Femur (tissue), 1 donor: Measurements from ENCODE around the gene USP10.

Source experiments
- DNase-seq: peaks from one replicate; pipeline ENCODE4 v3.0.0-alpha.2; 2017

The USP10 gene

DNA sequence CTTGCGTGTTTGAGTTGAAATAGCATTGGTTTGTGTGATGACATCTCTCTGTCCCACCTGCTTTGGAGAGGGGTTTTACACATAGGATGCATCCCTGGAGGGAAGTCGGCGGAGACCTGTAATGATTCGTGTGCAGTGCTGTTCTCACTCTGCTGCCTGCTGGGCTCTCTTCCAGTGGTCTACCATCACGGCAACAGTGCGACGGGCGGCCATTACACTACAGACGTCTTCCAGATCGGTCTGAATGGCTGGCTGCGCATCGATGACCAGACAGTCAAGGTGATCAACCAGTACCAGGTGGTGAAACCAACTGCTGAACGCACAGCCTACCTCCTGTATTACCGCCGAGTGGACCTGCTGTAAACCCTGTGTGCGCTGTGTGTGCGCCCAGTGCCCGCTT, 78.9 kb downstream of the USP10 start:
- DNase-seq = no peak

DNA sequence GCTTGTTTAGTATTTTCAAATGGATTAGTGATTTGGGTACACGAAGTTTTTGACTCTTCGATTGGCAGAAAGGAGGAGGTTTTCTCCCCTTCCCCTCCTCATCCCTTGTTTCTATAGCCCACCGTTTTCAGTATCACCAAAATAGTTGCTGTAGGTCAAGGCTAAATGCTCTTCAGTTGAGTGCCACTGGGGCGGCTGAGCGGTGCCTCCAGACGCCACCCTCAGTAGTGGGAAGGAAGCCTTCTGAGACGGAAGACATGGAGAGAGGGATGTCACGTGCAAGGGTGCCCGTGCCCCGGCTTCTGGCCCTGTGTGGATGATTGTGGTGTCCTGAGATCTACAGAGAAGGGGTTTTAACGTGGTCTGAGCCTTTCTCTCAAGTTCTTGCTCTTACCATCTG, 80.3 kb downstream of the USP10 start:
- DNase-seq = no peak

DNA sequence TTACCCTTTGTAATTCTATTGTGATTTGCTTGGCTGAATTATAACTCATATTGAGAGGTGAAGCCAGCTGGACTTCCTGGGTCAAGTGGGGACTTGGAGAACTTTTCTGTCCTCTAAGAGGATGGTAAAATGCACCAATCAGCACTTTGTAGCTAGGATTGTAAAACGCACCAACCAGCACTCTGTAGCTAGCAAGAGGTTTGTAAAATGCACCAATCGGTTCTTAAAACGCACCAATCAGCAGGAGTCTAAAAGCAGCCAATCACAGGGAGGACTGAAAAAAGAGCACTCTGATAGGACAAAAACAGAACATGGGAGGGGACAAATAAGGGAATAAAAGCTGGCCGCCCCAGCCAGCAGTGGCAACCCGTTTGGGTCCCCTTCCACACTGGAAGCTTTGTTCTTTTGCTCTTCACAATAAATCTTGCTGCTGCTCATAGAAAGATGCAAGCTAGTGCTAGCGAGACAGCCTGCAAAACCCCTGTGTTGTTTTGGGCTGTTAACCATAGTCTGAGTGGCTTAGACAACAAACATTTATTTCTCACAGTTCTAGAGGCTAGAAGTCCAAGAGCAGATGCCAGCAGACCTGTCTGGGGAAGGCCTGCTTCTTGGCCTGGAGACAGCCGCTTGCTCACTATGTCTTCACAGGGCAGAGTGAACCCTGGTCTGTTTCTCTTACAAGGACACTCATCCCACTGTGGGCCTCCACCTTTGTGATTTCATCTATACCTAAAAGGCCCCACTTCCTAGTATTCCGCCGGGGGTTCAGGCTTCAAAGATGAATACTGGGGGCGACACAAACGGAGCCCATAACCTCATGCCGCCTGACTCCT, 81.0 kb downstream of the USP10 start:
- DNase-seq = no peak

DNA sequence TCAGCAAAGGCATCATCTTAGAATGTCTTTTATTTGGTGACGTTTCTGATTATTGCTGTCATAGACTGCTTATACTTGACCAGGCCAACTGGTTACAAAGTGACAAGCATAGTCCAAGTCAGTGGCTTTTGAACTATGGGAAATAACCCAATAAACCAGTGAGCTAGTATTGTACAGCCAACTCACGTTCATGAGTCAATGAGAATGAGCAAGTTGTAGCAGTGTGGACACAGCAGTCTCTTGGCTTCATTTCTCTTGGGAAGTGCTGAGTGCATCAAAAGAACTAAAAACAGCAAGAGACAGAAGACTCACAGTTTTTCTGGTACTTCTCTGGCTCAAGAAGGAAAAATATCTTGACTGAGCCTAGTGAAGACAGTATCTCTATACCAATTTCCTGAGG, 83.0 kb downstream of the USP10 start:
- DNase-seq = no peak

DNA sequence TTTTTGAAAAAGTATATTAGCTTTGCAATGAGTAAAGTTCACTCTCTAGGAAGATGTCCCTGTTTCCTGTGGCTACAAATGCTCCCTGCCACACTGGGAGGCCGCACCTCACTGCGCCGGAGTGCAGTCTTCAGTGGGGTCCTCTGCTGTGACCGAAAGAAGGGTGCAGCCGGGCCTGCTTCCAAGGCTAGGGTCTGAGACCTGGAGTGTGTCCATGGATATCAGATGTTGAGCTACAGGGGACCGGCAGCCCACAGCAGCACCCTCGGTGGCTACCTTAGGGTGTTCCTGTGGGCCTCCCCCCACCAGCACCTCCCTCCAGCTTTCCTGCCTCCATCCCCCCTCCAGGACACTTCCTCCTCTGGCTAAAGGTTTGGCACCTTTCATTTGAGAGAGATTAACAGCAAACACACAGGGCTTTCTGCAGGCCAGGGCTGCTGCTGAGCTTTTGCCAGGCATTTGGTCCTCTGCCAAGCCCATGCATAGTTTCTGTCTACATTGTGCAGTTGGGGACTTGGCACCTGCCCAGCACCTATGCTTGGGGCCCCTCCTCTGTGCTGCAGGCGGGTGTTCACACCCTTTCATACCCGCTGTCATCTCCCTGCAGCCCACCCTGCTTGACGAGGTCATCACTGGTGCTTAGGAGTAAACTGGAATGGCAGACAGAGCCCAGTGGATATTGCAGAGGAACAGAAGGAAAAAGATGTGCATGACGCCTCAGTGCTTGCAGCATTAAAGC, 86.2 kb downstream of the USP10 start:
- DNase-seq = peak; percentile 79

DNA sequence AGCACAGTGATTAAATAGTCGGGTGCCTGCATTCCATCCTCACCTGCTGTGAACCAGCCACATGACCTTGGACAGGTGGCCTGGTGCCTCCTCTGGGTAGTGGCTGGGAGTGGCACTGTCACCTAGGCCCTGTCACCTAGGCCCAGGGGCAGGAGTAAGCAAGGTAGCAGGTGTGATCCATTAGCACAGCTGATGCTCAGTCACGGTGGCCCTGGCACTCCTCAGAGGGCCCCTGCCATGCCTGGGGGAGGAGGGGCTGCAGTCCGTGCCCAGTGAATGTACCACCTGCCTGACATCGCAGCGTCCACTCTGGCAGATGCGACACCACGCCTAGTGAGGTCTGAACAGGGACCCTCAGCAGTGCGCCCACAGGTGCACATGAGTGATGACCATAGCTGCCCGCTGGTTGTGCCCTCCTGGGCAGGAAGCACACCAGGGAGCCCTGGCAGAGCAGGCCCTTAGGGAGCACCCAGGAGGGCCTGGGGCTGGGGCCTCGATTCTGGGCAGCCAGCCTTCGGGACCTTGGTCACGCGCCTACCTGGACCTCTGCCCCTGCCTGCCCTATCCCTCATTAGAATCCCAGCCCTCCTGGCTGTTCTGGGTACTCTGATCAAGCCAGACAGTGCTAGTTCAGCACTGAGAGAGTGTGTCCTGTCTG, 86.9 kb downstream of the USP10 start:
- DNase-seq = no peak

DNA sequence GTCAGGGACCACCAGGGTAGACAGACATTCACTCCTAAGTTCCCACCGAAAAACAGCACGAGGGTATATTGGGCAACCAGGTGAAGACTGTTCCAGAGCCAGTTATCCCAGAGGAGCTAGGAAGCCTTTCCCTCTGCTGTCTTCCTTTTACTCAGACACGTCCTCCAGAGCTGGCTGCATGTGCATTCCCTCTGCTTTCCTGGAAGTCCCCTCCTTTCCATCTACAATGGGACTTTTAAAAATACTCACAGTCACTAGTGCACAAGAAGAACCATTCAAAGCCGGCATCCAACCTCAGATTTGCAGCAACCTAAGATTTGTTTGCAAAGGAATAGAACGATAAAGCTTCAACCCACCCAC, 87.4 kb downstream of the USP10 start:
- no peak for DNase-seq

DNA sequence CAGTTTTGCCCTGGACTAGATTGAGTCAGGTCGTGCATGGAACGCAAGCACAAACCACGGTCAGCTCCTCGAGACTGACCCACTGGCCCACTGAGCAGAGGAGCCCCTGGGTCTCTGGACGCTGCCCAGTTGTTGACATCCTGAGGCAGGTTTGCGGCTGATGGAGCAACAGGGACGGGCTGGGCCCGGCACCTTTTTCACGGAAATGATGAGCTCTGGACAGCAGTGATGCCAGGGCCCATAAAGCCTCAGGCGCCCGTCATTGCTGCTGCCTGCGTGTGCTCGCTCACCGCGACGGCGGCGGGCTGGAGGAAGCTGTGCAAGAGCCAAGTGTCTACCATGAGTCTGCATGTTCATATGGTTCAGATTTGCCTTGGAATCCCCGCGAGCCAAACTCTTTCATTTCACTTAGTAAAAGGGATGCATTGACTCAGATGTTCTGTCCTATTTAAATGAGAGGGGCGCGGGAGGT, 89.2 kb downstream of the USP10 start:
- no peak for DNase-seq

DNA sequence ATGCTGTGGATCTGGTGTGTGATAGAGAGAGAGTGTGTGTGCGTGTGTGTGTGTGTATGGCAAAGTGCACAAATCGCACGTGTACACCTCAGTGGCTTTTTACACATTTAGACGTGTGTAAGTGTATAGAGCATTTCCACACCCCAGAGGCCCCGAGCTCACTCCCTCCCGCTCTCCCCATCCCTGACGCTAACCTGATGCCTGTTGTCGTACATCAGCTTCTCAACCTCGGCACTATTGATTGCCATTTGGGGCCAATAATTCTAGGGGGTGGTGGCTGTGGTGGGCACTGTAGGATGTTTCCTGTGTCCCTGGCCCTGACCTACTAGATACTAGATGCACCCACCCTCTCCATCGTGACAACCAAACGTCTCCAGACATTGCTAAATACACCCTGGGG, 89.6 kb downstream of the USP10 start:
- DNase-seq = no peak

DNA sequence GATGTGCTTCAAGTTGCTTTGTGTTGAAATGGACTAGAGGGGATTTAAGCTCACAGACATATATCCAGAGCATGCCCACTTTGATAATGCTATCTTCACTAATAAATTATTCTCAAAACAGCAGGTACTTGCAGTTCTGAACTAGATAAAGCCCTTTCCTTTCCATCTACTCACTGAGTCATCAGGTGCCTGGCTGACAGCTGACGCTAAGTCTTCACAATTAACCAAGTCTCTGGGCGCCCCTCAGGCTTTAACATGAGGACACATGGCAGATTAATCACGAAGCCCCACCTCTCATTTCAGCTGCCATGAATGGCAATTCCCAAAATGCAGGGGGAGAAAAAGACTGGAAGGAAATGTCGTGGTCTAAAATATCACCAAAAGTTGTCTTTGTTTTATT, 90.5 kb downstream of the USP10 start:
- DNase-seq = no peak

DNA sequence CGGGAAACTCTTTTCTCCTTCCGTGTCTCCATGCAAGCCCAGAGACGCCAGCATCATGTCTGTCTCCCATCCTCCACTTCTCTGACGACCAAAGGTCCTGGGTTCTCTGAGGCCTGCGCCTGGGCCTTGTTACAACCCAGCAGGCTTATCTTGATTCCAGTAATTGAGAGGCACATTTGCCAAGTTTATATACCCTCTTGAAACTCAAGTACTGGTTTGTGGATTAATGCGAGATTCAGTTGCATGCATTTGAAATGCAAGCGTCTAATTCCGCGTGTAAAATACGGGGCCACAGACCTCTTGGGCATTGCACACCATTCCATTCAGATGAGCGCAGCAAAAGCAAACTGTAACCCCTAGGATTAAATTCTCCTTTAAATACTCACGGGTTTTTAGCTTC, 91.3 kb downstream of the USP10 start:
- DNase-seq = no peak

DNA sequence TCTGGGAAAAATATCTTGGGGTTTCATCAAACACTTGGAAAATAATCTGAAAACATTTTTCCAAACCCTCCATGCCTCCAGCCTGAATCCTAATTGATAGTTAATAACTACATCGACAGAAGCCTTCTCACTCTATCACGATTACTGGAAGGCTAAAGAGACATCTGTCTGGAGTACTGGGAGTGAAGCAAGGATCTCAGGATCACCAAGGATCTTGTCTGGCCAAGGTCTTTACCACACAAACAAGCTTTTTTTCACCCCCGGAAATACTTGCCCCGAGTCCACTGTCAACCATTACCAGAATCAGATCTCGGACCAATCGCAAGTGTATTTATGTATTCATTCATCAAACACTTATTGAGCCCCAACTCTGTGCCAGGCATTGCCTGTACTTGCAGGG, 91.7 kb downstream of the USP10 start:
- DNase-seq = no peak

DNA sequence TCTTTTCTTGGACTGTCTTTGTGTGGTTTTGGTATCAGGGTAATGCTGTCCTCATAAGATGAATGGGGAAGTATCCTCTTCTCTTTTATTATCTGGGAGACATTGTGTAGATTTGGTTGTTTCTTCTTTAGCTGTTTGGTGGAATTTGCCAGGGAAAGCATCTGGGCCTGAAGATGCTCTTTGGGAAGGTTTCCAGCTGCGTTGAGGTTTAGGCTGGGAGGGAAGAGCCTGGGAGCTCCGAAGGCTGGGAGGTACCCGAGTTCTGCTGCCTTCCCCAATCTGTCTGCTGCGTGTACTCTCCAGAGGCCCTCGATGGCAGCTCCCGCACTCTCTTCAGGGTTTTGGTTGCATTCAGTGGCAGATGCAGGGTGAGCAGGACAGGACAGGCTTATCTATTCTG, 94.4 kb downstream of the USP10 start:
- no peak for DNase-seq

DNA sequence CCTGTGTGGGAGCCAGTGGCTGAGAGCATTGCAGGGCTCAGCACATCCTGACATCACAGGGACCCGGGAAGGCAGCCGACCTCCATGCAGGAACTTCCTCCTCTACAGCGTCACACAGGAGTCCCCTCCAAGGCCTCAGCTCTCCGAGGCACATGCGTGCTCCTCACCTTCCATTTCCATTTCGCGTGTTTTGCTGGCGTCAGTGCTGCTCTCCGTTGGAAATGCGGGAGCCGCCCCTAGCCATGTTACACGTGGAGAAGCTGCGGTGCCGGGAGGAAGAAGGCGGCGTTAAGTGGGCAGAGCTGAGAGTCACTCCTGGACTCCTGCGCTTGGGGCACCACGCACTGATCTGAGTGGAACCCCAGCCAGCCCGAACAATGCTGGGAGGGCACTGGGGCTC, 94.8 kb downstream of the USP10 start:
- no peak for DNase-seq

DNA sequence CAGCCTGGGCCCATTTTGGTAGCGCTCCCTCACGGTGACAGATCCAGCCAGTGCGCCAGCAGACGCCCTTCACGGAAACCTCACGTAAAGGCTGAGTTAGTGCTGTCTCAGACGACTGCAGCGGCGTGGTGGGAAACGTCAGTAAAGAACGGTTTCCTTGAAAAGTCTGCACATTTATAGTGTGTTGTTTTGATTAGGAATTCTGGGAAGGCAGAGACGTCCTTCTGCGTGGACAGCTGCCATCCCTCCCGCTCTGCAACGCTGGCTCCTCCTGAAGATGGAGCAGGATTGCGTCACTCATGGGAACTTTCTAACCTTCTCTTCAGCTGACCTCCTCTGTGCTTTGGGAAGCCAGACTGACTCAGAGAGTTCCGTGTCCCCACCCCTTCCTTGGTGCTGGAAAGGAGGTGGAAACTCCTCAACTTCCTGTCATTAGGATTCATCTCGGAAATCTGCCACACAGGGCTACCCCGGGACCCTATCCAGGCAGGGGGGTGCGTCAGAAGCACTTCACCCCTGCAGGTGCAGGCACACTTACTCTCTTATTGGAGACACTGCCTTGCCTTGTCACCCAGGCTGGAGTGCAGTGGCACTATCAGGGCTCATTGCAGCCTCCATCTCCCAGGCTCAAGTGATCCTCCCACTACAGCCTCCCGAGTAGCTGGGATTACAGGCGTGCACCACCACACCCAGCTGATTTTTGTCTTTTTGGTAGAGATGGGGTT, 95.7 kb downstream of the USP10 start:
- peak; percentile 76 for DNase-seq

DNA sequence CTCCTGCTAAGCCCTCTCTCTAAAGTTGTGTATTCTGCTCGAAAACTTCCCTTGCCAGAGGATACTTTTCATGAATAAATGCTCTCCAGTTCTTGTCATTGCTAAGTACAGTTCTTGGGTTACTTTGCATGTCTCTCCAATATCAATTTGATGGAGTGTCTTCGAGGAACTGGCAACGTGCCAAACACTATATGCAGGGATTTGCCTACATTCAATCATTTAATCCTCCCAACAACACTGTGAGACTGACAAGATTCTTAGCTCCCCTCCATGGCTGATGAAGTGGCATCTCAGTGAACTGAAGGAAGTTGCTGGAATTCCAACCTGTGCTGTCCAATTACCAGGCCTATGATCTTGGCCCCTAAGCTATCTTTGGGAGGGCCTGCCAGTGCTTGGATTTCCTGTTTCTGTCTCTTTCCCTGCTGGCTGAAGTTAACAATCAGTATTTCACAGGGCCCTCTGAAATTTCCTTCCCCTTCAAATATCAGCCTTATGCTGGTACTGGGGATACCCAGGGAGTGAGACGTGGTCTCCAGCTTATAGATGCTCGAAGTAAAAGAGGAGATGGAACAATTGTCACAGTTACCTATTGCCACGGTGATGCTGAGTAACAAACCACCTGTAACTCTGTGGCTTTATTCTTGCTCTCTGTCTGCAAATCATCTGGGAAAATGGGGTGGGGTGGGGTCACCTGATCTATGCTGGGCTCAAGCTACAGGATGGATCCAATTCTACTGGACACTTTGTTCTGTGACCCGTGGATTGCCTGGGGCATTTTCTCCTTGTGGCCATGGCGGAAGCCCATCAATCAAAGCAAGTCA, 100.6 kb downstream of the USP10 start:
- DNase-seq = no peak

DNA sequence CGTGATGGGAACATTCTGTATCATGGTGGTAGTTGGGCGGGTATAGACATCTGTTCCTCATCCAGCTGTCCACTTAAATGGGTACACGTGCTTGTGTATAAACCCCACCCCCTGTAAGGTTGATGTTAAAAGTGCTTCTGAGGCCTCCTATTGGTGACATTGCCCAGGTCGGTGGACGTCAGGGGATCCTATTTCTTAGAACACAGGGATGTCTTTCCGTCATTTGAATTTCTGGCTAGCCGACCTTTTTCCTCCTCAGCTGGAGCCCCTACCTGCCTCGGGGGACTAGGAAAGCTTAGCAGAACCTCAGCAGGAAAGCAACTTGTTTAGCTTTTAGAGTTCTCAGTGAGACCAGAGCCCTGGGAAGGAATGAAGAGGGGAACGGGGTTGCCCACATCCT, 103.3 kb downstream of the USP10 start:
- no peak for DNase-seq

DNA sequence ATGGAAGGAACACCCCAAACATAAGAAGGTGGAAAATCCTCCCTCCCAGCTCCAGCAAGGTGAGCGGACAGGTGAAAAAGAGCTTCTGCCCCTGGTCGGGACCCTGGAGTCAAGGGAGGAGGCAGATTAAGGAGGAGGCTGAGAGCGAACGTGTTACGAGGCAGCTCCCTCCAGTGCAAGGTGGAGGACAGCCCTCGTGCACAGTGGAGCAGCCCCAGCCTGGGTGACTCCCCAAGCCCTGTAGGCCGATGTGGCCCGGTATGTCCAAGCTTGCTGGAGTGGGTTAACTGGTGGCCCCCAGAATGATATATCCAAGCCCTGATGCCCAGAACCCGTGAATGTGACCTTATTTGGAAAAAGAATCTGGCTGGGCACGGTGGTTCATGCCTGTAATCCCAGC, 104.5 kb downstream of the USP10 start:
- DNase-seq = no peak

DNA sequence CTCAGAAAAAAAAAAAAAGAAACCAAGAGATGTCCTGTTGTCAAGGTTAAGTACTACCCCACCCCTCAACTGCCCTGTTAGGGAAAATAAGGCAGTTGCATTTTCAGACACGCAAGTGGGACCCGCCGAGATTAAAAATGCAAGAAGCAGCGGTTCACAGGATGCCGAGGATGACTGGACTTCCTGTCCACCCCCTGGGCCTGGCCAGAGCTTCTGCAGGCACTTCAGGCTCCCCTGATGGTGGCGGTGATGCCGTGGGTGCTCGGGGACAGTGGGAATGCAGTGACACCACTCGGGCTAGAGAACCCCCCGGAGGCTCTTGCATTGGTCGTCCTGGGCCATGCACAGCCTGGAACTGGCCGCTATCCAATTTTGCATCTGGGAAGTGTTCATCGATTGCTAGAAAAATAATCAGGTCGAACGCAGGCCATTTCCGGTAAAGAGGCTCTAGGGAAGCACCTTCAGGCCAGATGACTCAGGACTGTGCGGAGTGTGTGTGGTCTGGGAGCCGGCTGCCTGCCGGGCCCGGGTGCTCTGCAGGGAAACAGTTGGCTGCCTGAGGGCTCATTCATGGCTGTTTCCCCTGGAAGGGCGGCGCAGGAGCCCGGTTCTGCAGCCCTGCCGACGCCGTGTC, 106.6 kb downstream of the USP10 start:
- DNase-seq = peak; percentile 56

DNA sequence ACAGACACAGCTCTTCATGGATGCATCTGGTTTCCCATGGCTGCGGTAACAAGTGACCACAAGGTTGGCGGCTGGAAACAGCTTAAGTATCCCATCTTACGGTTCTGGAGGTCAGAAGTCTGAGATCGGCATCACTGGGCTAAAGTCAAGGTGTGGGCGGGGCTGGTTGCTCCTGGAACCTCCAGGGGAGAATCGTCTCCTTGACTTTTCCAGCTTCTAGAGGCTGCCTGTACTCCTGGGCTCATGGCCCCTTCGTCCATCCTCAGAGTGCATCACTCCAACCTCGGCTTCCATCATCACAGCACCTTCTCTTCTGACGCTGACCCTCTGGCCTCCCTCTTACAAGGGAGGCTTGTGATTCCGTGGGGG, 107.1 kb downstream of the USP10 start:
- DNase-seq = no peak

DNA sequence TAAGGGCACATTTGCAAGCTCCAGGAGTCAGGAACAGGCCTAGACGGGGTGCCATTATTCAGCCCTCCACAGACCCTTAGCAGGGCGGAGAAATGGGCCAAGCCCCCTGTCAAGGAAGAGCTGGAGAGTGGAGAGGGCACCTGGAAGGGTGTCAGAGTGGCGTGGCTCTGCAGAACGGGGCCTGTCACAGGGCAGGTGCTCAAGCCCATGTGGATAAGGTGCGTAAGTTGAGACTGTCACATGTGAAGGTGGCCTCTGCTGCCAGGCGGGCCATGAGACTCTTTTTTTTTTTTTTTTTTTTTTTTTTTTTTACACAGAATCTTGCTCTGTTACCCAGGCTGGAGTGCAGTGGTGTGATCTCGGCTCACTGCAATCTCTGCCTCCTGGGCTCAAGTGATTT, 108.0 kb downstream of the USP10 start:
- DNase-seq = no peak

DNA sequence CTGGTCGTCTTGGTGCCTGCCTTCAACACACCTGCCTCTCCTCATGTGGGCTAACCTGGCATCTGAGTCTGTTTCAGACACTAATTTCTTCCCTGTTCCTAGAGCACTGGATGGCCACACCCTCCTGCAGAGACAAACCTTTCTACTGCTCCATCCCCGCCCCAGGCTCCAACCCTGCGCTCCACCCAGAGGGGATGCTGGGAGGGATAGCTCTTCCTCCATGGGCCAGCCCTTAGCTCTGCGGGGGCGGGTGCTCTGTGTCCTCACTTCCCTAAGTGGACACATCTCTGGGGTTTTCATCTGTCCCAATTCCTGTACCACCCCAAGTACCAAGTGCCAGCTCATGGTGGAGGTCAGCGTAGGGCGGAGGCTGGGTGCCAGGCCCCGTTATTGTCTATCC, 109.0 kb downstream of the USP10 start:
- no peak for DNase-seq
